NCI-H1417 treated with DMSO at 0.1 percent for 48 hours (cell line): Measurements from ENCODE around the gene CTDSPL.

ENCODE experiments used
- DNase-seq: peaks from one replicate; lab custom pipeline; 2025; lab: John Stamatoyannopoulos, UW

Gene CTDSPL

DNA sequence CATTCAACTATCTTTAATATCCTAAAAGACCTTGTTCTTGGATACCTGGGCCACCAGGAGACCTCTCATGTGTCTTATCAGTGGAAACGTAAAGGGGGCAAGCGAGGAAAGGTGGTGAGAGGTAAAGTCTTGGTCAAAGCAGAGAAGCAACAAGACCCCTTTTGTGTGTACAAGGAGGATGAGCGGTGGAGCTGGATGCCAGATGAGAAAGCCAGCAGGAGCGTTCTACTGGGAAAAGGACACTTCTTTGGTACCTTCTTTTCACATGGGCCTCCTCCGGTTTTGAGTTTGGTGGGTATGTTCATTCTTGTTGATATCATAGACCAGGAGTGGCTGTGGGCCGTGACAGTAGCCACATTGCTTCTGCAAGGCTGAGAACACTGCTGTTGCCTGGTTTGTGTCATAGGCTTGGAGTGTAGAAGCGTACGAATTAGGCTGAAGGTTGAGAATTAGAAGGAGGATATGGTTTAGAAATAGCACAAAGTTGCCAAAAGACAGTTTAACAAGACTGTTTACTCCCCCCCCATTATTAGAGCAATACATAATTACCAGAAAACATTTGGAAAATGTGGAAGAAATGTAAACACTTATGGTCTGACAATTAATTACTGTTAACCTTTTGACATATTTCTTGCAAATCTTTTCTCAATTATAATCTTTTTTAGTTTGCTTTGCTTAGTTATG, 82.1 kb downstream of the CTDSPL start:
- DNase-seq, result no peak

DNA sequence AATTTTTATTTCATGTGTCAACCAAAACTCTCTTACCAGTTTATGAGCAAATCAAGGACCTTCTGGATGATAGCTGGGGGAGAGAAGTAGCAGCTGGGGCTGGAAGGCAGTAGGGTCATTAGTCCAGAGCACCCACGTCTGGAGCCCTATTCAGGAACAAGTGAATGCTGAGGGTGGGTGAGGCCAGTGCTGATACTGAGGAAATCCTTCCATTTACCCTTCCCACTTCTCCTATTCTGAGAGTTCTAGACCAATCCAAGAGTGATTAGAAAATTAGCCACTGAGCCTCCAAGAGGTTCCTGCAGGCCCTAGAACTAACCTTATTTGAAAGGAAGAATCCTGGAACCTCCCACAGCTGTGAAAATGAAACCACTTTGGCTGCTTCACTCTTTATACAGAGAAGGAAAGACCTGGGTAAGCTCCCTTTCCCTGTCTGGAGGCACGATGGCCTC, 82.7 kb downstream of the CTDSPL start:
- no peak for DNase-seq

DNA sequence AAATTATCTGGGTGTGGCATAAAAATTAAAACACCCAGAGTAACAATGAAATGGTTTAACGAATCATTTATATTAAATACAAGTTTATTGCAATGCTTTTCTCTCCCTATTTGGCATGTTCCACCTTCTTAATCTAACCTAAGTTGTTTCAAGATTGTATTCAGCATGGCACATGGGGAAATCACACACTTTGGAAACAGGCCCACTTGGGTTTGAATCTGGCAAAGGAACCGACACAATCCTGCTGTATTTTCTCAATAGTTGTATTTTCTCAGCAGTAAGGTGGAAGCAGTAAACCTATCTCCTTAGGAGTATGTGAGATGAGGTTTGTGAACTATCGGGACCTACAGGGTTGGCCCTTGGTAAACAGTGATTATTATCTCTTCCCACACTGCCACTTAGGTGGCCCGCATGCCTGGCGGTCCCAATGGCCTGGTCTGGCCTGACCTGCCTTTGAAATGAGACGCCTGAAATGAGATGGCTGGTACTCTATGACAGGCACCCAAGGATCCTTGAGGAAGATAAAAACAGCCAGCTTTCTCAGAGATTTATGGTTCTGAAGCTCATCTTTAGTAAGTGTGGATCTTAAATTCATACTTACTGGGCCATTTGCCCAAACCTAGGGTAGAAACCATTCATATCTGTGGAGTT, 83.6 kb downstream of the CTDSPL start:
- DNase-seq, result no peak

GRCh38 chr3:37945807-37946530, 84.3 kb downstream of the CTDSPL start:
- DNase-seq, result no peak

GRCh38 chr3:37946531-37946889, 84.8 kb downstream of the CTDSPL start:
- DNase-seq, result no peak

- no peak for DNase-seq
These were observed 88.2 kb downstream of the CTDSPL start for GRCh38 chr3:37949866-37950265.

DNA sequence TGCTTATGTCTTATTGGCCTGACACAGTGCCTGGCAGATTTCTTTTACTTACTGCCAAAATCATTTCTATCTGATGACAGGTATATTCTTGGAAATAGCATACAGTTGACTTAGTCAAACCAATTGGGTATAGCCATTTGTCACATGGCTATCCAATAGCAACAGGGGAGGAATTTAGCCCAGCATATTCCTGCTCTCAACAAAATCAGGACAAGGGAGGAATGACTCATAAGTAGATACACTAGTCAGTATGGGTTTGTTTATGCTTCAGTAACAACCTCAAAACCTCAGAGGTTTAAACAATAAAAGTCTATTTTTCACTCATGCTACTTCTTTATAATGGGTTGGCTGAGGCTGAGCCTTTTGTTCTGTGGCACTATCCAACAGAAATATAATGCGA, 90.9 kb downstream of the CTDSPL start:
- DNase-seq, result no peak

DNA sequence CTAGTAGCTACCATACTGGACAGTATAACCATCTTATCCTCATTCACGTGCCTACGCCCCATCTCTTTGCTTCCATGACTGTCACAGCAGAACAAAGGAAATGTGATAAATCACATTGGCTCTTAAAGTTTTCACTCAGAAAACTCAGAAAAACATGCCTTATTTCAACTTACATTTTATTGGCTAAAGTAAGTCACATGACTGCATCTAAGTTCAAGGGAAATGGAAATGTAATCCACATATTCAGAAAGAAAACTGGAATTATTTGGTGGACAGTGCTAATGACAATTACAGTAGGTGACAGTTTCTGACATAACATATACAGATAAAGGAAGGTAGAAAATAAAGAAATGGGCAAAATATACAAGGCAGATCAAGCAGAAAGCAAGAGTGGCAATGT, 91.5 kb downstream of the CTDSPL start:
- DNase-seq, result no peak

GRCh38 chr3:37953707-37954394, 92.2 kb downstream of the CTDSPL start:
- no peak for DNase-seq

- no peak for DNase-seq
These were observed 93.2 kb downstream of the CTDSPL start for GRCh38 chr3:37954881-37955280.

DNA sequence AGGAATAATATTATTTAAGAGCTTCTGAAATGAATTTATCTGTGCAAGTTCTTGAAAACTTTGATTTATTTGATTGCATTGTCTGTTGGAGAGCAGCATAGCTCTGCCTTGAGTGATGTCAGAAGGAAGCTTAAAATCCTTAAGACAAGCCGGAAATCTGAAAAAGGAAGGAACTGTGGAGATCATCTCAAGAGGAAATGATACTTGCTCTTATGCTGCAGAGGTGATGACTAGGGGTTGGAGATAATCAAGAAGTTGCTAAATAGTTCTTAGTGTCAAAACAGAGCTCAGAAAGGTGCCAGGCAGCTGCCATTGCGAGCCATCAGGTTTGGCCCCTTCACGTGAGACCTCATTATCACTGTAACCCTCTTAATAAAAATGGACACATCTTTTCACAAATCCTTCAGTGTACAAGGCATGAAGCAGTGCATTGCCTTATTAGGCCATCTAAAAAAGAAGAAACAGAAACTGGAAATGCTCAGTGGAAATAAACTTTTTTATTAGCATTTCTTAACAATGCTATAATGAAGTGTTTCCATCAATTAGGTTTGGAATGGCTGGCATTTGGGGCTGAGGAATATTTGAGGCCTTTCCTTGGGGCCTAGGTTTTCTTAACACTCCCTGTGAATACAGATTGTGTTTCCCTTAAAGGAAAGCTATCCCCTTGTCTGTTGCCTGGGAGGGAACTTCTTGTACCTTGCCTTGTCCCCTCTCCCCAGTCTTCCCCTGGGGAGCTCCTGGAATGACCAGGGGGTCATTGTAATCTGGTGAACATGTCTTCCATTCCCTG, 94.4 kb downstream of the CTDSPL start:
- no peak for DNase-seq

GRCh38 chr3:37956723-37957538, 95.3 kb downstream of the CTDSPL start:
- DNase-seq, result no peak

- DNase-seq, result no peak
These were observed 95.9 kb downstream of the CTDSPL start for GRCh38 chr3:37957539-37957936.

- DNase-seq, result no peak
These were observed 100.1 kb downstream of the CTDSPL start for GRCh38 chr3:37961622-37962431.

- no peak for DNase-seq
These were observed 101.3 kb downstream of the CTDSPL start for GRCh38 chr3:37963016-37963415.

DNA sequence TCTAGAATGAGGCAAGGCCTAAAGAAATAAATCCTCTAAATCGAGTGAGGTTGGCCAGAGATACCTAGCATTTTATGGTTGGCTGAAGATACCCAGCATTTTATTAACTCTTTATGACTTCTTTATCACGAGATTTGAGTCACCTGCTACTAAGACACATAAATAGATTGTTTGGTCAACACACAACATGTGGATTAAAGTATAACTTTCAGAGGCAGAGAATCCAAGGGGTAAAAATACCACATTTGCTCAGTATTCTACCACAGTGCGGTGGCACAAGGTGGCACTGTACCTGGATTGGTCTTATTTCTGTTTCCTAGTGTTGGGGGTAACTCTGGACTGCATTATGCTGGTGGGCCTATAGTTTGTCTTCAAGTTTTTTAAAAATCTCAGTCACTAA, 102.0 kb downstream of the CTDSPL start:
- DNase-seq, result no peak

DNA sequence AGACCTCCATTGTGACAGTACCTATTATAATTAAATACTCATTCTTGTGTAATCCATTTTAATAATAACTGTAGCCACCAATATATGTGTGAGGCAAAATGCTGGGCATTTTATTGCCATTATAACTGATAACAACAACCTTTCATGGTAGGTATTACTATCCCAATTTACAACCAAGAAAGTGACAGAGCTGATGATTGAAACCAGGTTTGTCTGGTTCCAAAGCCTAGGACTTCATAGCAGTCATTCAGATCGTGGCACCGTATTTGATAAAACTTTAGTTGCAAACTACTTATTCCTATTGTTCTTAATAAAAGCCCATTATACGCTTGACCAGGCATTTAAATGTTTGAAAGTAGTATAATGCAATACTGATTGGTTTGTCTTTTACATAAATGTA, 102.5 kb downstream of the CTDSPL start:
- no peak for DNase-seq

- DNase-seq, result no peak
These were observed 103.0 kb downstream of the CTDSPL start for GRCh38 chr3:37964716-37965115.

DNA sequence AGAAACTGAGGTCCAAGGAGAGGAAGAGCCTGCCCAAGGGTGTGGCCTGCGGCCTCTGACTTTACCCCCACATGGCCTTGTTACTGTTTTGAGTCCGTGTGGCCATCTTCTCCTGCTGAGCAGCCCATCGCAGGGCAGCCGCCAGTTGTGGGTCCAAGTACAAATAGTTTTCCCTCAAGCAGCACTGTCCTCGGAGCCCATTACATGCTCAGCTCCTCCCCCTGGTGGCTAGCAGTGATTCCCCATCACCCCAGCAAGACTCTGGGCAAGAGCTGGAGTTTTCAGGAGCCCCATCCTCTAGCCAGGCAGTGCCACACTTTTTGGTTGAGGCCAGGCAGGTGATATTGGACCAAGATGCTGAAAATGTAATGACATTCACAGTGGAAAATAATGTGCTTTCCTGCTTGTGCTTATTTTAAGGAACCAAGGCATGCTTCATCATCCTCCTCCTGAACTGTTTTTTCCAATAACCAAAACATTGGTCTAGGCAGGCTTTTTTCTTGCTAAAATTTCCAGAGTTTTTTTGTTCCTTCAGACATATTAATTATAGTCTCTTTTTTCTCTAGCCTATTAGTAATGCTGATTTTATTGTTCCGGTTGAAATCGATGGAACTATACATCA, 105.7 kb downstream of the CTDSPL start:
- DNase-seq, result no peak

DNA sequence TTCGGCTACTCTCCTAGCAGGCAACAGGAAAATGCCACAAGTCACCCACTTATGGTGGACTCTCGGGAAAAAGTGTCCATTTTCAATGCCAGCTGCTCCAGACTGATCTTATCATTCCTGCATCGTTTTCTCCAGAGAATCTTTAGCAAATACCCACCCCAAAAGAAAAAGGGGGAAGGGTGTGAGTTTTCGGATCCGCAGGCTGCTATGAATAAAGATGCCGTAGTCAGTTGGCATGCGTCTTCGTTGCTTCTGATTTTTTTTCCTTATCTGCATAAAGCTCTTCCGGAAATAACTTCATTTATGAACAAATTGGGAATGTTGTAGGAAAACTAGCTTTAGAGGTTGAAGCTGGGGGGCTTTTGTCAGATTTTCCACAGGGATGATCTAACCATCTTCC, 106.5 kb downstream of the CTDSPL start:
- no peak for DNase-seq
